Esophagus squamous epithelium (tissue), 5 donors: Measurements from ENCODE around the gene ULK4. TPM values are rescaled to one million over a fixed set of nuclear protein-coding genes. Genes with fewer than 3 reads are reported as not detected.
"Not testable (repeated sequence)": the region's sequence is repeated elsewhere in the genome, so short reads cannot be mapped to it uniquely, and the experiment has no call there.

Experiments
- DNase-seq: peaks from one replicate; lab custom pipeline; 2025; lab: John Stamatoyannopoulos, UW
- H3K27ac ChIP-seq, 4 donors: fragments of 200-600 bp; sonication (generic); one replicate each; pipeline ENCODE4 v1.5.1; 2016 to 2019; ENCODE audit warnings: mild to moderate bottlenecking in 1 of 4
- H3K27me3 ChIP-seq, 4 donors: fragments of 200-600 bp; sonication (generic); 1 replicate in 3 of 4; 2 replicates in 1 of 4; pipeline versions ENCODE4 v1.5.1 to v1.6.0; 2017 to 2021; ENCODE audit warnings: antibody characterized with exemption in 1 of 4
- H3K36me3 ChIP-seq, 3 donors: fragments of 200-600 bp; sonication (generic); one replicate each; pipeline ENCODE4 v1.5.1; 2016 to 2019
- H3K4me1 ChIP-seq, 3 donors: fragments of 200-600 bp; sonication (generic); one replicate each; pipeline ENCODE4 v1.5.1; 2017 to 2019
- H3K4me3 ChIP-seq, 4 donors: fragments of 200-600 bp; sonication (generic); 1 replicate in 3 of 4; 2 replicates in 1 of 4; pipeline ENCODE4 v1.5.1; 2016 to 2019; ENCODE audit warnings: mild to moderate bottlenecking in 2 of 4, moderate library complexity in 1 of 4
- H3K9me3 ChIP-seq, 3 donors: fragments of 200-600 bp; sonication (generic); one replicate each; pipeline ENCODE4 v1.5.1; 2016 to 2019
- CTCF ChIP-seq, 6 experiments: fragments of 450-650 bp in 4 of 6; fragments of 200-600 bp in 2 of 6; sonication (generic) in 2 of 6; IDR thresholded peaks; one replicate each; pipeline ENCODE4 v1.5.1; 2016 to 2019; ENCODE audit warnings: antibody characterized with exemption in 6 of 6, mild to moderate bottlenecking in 4 of 6, moderate library complexity in 4 of 6
- POLR2A ChIP-seq, 4 donors: fragments of 450-650 bp; IDR thresholded peaks; one replicate each; pipeline ENCODE4 v1.6.1; 2017; ENCODE audit warnings: antibody characterized with exemption in 4 of 4, mild to moderate bottlenecking in 4 of 4, moderate library complexity in 3 of 4
- WGBS, 2 donors: methylation state at CpG; one replicate each; pipeline ENCODE4 v1.1.5; 2018; 5-methylcytosine and 5-hydroxymethylcytosine counted together
- intact Hi-C: fragments of 100-400 bp; cut with DNase I; formaldehyde crosslinking; loops from one replicate; pipeline ENCODE4 v1.15.0; 2022
- total RNA-seq, 4 donors: library from RNA; depleted of rRNA; stranded (reverse); fragments of >200 nt; gene quantifications; one replicate each; pipeline ENCODE4 v1.1.0, GENCODE V29; 2016
- donor health status: DM: yes; HTN: yes; CAD: no.

Gene ULK4
- total RNA-seq, 4 donors from 2014 or later = 2.2 to 11.4 (median 7.9) TPM

DNA sequence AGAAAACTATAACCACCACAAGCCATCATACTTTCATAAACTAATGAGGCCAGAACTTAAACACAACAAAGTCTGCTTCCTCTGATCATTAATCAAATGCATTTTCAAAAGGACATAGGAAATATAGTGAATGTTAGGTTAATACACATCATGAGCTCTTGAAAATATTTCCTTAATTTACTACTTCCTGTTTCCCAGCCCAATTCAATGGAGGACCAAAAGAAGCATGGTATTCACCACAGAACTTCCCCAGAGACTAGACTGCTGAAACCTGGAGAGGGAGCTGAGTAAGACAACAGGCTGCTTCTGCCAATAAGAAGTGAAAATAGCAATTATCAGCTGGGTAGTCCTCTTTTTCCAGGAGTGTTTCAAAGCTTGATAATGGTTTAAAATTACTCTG is 250.3 kb downstream of the ULK4 start:
- DNase-seq = no peak
- Histone ChIP-seq H3K27ac (no peak overlapping the region), H3K36me3 (no peaks in the 10 kb centered on the region), H3K4me3 (no peak overlapping the region), H3K9me3 (no peaks in the 10 kb centered on the region), H3K27me3 (no peaks in the 10 kb centered on the region), H3K4me1 (no peaks in the 10 kb centered on the region)
- intact Hi-C loops = no loop called here
- TF ChIP-seq CTCF (IDR thresholded peaks at IDR 0.05) = no peak
- TF ChIP-seq POLR2A (IDR thresholded peaks at IDR 0.05) = no peak

DNA sequence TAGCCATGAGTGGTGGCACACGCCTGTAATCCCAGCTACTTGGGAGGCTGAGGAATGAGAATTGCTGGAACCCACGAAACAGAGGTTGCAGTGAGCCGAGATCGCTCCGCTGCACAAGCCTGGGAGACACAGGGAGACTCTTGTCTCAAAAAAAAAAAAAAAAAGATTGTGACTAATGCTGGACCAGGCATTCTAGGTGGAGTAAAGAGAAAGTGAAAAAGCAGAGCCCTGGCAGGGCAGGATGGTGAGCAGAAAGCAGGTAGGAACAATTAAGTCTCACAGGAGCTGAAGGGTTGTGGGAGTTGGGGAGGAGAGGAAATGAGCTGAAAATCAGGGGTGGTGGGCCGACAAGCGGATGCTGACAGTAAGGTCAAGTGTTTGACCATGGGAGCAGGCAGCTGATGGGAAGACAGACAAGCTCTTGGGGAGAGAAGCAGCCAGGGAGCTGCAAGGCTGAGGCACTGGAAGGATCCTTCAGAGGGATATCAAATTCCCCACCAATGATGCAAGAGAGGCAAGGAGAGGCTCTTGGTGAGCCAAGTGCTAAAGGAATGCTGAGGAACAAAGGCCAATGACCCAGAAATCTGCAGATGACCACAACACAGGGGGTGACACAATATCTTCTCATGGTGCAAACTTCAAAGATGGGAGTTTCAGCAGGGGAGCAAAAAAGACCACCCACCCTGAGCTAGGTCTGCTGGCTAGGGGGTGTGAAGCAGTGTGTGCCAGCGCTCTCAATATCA is 251.1 kb downstream of the ULK4 start:
- TF ChIP-seq CTCF (IDR thresholded peaks at IDR 0.05) (no peak), POLR2A (IDR thresholded peaks at IDR 0.05) (no peak)
- Histone ChIP-seq H3K27ac (no peak overlapping the region), H3K27me3 (no peaks in the 10 kb centered on the region), H3K9me3 (no peaks in the 10 kb centered on the region), H3K4me3 (no peak overlapping the region), H3K36me3 (no peaks in the 10 kb centered on the region), H3K4me1 (no peaks in the 10 kb centered on the region)
- WGBS, 2 donors = 90 to 93% methylated on average over 8 of the region's 8 CpGs
- intact Hi-C loops = no loop called here
- no peak for DNase-seq

GRCh38 chr3:41709213-41709612 is 252.7 kb downstream of the ULK4 start:
- H3K27me3 ChIP-seq, H3K4me1 ChIP-seq, DNase-seq, H3K9me3 ChIP-seq, H3K36me3 ChIP-seq, H3K27ac ChIP-seq, H3K4me3 ChIP-seq, intact Hi-C loops: not testable (repeated sequence)
- 93 to 95% methylated on average over 6 to 8 of the region's 8 CpGs for WGBS, 2 donors

DNA sequence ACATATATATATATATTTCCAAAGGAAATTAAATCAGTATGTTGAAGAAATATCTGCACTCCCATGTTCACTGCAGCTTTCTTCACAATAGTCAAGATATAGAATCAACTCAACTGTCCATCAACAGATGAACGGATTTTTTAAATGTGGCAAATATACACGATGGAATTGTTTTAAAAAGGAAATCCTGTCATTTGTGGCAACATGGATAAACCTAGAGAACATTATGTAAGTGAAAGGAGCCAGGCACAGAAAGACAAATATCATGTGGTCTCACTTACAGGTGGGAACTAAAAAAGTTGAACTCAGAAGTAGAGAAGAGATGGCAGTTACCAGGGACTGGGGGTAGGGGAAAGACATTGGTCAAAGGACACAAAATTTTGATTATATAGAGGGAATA is 253.7 kb downstream of the ULK4 start:
- DNase-seq = no peak

GRCh38 chr3:41705893-41706292 is 256.0 kb downstream of the ULK4 start:
- H3K4me1 ChIP-seq = no peaks in the 10 kb centered on the region
- H3K4me3 ChIP-seq = no peak overlapping the region
- H3K27me3 ChIP-seq = no peaks in the 10 kb centered on the region
- no peak overlapping the region for H3K27ac ChIP-seq
- H3K36me3 ChIP-seq = no peaks in the 10 kb centered on the region
- no peak for DNase-seq
- H3K9me3 ChIP-seq = no peaks in the 10 kb centered on the region
- TF ChIP-seq POLR2A (IDR thresholded peaks at IDR 0.05) (no peak), CTCF (IDR thresholded peaks at IDR 0.05) (no peak)
- intact Hi-C loops = no loop called here
- 88 to 92% methylated on average over 7 of the region's 7 CpGs for WGBS, 2 donors

More for the DNA sequence above, 253.7 kb downstream of the ULK4 start:
- H3K27me3 ChIP-seq = no peaks in the 10 kb centered on the region
- no peak overlapping the region for H3K27ac ChIP-seq
- TF ChIP-seq POLR2A (IDR thresholded peaks at IDR 0.05) (no peak), CTCF (IDR thresholded peaks at IDR 0.05) (no peak)
- no peaks in the 10 kb centered on the region for H3K9me3 ChIP-seq
- intact Hi-C loops = no loop called here
- no peaks in the 10 kb centered on the region for H3K4me1 ChIP-seq
- WGBS, 2 donors = 58 to 86% methylated on average over 2 of the region's 2 CpGs
- H3K36me3 ChIP-seq = no peaks in the 10 kb centered on the region
- H3K4me3 ChIP-seq = no peak overlapping the region
